Fibroblast of mammary gland (primary cell): ENCODE data around the gene SMG6.

Source experiments
- DNase-seq: peaks from one replicate; pipeline ENCODE4 v3.0.0-alpha.2; 2010; ENCODE audit warnings: low read depth
- H3K4me3 ChIP-seq: 2 replicates; pipeline ENCODE4 v1.5.1; 2011; ENCODE audit warnings: low read depth, mild to moderate bottlenecking, low read length, moderate library complexity; ENCODE audit not compliant: control insufficient read depth
- CTCF ChIP-seq: conservative IDR thresholded peaks from 2 replicates; pipeline ENCODE4 v1.5.1; 2011; ENCODE audit warnings: low read depth, low read length, inconsistent platforms; ENCODE audit not compliant: control insufficient read depth, insufficient read depth

The SMG6 gene

GRCh38 chr17:2090804-2091534 lies 212.6 kb downstream of the SMG6 start:
- peak; percentile 97 for DNase-seq
- peak; percentile 54 for TF ChIP-seq CTCF
- no peak overlapping the region for H3K4me3 ChIP-seq

- TF ChIP-seq CTCF: no peak
- no peak overlapping the region for H3K4me3 ChIP-seq
- no peak for DNase-seq
These were observed 213.4 kb downstream of the SMG6 start for GRCh38 chr17:2090210-2090641.

- H3K4me3 ChIP-seq: peak overlapping the region; percentile 25
- TF ChIP-seq CTCF: no peak
- peak; percentile 68 for DNase-seq
These were observed 214.6 kb downstream of the SMG6 start for GRCh38 chr17:2089021-2089422.

GRCh38 chr17:2087597-2088211 lies 215.9 kb downstream of the SMG6 start:
- no peak for TF ChIP-seq CTCF
- no peak overlapping the region for H3K4me3 ChIP-seq
- DNase-seq: peak; percentile 64

GRCh38 chr17:2086306-2086705 lies 217.3 kb downstream of the SMG6 start:
- H3K4me3 ChIP-seq: no peak overlapping the region
- no peak for TF ChIP-seq CTCF
- no peak for DNase-seq

GRCh38 chr17:2085648-2085949 lies 218.0 kb downstream of the SMG6 start:
- peak; percentile 81 for DNase-seq
- no peak overlapping the region for H3K4me3 ChIP-seq
- TF ChIP-seq CTCF: no peak
